Activated naive CD8-positive, alpha-beta T cell treated with anti-CD3 and anti-CD28 coated beads, Interleukin-2, amount 10 ng/mL, durations not matched to agents 7 days and 5 days (primary cell): ENCODE data around the gene KIF12. TPM values are rescaled to one million over a fixed set of nuclear protein-coding genes. Genes with fewer than 3 reads are reported as not detected.

Experiments used
- ATAC-seq: fragments of 150-1000 bp; cut with Tn5 transposase; one replicate; pipeline ENCODE4 v1.10.0; 2021; ENCODE audit warnings: low read depth, moderate library complexity
- POLR2A ChIA-PET: fragments of 350-600 bp; sonication (Branson Sonifier 250); formaldehyde crosslinking; loops from one replicate; lab custom pipeline; 2021; ENCODE audit warnings: antibody characterized with exemption; lab: Charles Lee
- DNase-seq: peaks from one replicate; pipeline ENCODE4 v3.0.0; 2021
- H3K27ac Mint-ChIP-seq: one replicate; pipeline ENCODE4 v1.8.0; 2022; ENCODE audit warnings: mild to moderate bottlenecking, mixed read lengths
- H3K27me3 Mint-ChIP-seq: one replicate; pipeline ENCODE4 v1.8.0; 2022; ENCODE audit warnings: mild to moderate bottlenecking, moderate library complexity, mixed read lengths
- H3K36me3 Mint-ChIP-seq: one replicate; pipeline ENCODE4 v1.8.0; 2021; ENCODE audit warnings: mild to moderate bottlenecking, mixed read lengths
- H3K4me1 Mint-ChIP-seq: one replicate; pipeline ENCODE4 v1.8.0; 2021; ENCODE audit warnings: mixed read lengths
- H3K4me3 Mint-ChIP-seq: one replicate; pipeline ENCODE4 v1.8.0; 2022; ENCODE audit warnings: mild to moderate bottlenecking, moderate library complexity, mixed read lengths
- H3K9me3 Mint-ChIP-seq: one replicate; pipeline ENCODE4 v1.8.0; 2021; ENCODE audit warnings: mixed read lengths
- total RNA-seq, 2 experiments: library from RNA; stranded (reverse); gene quantifications; one replicate each; pipeline ENCODE4 v1.2.3, GENCODE V29; 2021

KIF12 gene
- total RNA-seq, 2 experiments from 2014 or later, result not detected

DNA sequence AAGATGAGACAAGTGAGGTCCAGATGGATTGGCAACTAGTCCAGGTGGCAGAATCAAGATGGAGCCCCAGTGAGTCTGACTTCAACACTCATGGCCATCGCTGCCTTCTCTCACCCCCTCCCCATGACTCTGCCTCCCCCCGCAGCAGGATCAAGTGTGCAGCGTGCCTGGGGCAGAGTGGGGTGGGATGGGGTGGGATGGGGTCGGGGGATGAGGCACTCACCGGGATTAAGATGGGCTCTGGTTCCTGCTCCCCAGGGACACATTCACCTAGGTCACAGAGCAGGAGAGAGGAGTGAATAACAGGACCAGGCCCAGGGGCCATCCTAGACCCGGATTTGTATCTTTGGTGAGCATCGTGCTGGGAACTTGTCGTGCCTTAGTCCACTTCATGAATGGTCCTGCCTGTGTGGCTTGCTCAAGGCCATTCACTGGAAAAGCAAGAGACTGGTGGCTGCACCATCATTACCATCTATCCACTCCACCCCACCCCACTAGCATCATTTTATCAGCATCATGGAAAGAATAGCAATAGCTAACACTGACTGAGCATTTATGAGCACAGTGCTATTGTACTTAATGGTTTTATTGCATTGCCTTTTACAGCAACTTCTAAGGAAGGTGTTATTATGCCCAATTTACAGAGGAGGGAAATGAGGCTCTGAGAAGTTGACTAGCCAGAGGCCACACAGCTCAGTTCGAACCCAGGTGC lies 29.5 kb downstream of the KIF12 start:
- Mint-ChIP-seq H3K9me3 (no peaks in the 10 kb centered on the region), H3K4me3 (no peak overlapping the region), H3K4me1 (no peaks in the 10 kb centered on the region), H3K36me3 (no peaks in the 10 kb centered on the region), H3K27ac (no peak overlapping the region), H3K27me3 (peaks cover 5% of the 10 kb centered on the region)
- ATAC-seq, result no peak
- DNase-seq, result no peak
- POLR2A ChIA-PET, result no interaction called here

DNA sequence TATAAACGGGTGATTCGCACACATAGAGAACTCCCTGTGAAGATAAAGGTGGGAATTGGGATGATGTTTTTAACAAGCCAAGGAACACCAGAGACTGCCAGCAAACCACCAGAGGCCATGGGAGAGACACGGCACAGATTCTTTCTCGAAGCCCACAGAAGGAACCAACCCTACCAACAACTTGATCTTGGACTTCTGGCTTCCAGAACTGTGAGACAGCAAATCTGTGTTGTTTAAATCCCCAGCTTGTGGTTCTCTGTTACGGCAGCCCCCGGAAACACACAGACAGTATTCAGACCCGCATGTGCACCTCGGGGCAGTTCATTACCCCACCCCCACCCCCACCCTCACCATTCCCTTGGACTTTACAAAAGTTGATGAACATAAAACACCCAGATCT lies 33.8 kb downstream of the KIF12 start:
- Mint-ChIP-seq H3K27me3 (peaks cover 18% of the 10 kb centered on the region), H3K4me1 (no peaks in the 10 kb centered on the region), H3K4me3 (no peak overlapping the region), H3K9me3 (no peaks in the 10 kb centered on the region), H3K36me3 (no peaks in the 10 kb centered on the region), H3K27ac (no peak overlapping the region)
- DNase-seq, result no peak
- ATAC-seq, result no peak
- POLR2A ChIA-PET, result no interaction called here

DNA sequence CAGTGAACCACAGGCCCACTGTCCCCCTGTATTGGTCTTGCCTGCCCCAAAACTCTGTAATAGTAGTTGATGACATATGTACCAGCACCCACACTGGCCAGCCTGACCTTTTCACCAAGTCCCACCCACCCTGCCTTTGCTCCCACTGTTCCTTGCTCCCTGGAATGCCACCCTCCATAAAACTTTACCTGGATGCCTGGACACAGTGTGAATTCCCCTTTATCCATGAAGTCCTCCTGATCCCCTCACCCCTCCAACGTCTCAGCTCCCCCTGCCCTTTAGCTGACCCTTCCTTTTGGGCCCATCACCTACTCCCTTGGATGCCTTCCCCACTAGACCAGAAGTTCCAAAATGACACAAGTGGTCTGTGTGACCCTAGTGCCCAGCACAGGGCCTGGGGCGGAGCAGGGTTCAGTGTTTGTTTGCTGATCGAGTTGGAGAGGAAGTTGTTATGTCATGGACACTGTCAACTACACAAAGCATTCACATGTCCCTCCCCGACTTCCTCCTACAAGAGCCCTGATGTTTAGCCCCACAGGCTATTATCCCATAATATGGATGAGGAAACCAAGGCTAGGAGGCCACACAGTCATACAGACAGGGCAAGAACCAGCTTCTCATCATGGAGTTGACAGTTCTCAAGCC lies 37.1 kb downstream of the KIF12 start:
- Mint-ChIP-seq H3K27me3 (peaks cover 18% of the 10 kb centered on the region), H3K4me3 (no peak overlapping the region), H3K27ac (no peak overlapping the region), H3K36me3 (no peaks in the 10 kb centered on the region), H3K4me1 (no peaks in the 10 kb centered on the region), H3K9me3 (no peaks in the 10 kb centered on the region)
- POLR2A ChIA-PET, result no interaction called here
- DNase-seq (no peak), ATAC-seq (no peak)

DNA sequence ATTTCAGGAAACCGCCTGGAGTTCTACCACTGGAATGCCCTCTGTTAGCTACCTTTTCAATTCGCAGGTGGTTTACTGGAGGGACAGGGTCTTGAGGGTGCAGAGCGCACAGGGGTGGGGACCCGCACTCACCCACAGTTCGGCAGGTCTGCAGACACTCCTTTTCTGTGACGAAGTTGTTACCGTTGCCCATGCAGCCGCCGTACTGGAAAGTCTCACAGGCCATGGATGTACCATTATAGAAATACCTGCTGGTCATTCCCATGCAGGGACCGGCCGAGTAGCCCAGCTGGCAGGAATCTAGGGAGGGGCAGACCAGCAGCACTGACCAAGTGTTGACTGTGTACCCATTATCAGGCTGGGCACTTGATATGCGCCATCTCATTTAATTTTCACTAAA lies 37.8 kb downstream of the KIF12 start:
- DNase-seq, result no peak
- no peaks in the 10 kb centered on the region for H3K9me3 Mint-ChIP-seq
- H3K27ac Mint-ChIP-seq, result no peak overlapping the region
- POLR2A ChIA-PET, result no interaction called here
- no peaks in the 10 kb centered on the region for H3K36me3 Mint-ChIP-seq
- H3K4me1 Mint-ChIP-seq, result no peaks in the 10 kb centered on the region
- no peak for ATAC-seq
- peaks cover 16% of the 10 kb centered on the region for H3K27me3 Mint-ChIP-seq
- H3K4me3 Mint-ChIP-seq, result no peak overlapping the region

DNA sequence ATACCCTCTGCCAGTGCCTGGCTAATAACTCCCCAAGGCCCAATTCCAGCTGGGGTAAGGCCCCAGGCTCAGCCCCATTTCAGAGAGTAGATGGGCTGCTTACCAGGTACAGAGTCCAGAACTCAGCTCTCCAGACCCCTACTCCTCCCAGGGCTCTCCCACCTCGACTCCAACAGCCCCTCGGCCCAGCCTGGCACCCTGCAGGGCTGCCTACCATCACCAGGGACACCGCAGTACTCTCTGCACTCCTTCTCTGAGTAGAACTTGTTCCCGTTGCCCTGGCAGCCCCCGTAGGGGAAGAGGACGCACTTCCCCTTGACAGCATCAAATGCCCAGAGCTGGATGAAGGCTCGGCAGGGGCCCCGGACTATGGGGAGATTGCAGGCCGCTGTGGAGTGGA lies 38.4 kb downstream of the KIF12 start:
- ATAC-seq, result no peak
- no peak for DNase-seq
- H3K9me3 Mint-ChIP-seq, result no peaks in the 10 kb centered on the region
- H3K27ac Mint-ChIP-seq, result no peak overlapping the region
- no peak overlapping the region for H3K4me3 Mint-ChIP-seq
- H3K4me1 Mint-ChIP-seq, result no peaks in the 10 kb centered on the region
- POLR2A ChIA-PET, result no interaction called here
- H3K36me3 Mint-ChIP-seq, result no peaks in the 10 kb centered on the region
- H3K27me3 Mint-ChIP-seq, result peaks cover 16% of the 10 kb centered on the region

DNA sequence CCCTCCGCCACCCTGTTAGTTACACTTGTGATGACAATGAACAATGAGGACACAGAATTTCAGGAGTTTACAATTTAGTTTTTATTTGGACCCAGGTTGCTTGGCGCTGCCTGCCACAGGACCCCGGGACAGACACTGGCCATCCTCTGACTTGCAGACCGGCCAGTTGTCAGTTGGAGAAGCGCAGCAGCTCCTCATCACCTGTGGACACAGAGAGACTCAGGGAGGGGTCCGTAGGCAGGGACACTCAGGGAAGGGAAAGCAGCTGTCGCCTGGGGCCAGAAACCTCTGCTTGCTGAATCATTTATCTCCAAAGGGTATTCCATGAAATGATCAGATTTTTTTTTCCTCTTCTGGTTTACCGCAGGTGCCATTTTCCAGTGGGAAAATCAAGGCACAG lies 39.0 kb downstream of the KIF12 start:
- H3K4me3 Mint-ChIP-seq, result no peak overlapping the region
- H3K4me1 Mint-ChIP-seq, result no peaks in the 10 kb centered on the region
- ATAC-seq, result no peak
- no peak overlapping the region for H3K27ac Mint-ChIP-seq
- peaks cover 16% of the 10 kb centered on the region for H3K27me3 Mint-ChIP-seq
- DNase-seq, result no peak
- H3K9me3 Mint-ChIP-seq, result no peaks in the 10 kb centered on the region
- POLR2A ChIA-PET, result no interaction called here
- no peaks in the 10 kb centered on the region for H3K36me3 Mint-ChIP-seq

DNA sequence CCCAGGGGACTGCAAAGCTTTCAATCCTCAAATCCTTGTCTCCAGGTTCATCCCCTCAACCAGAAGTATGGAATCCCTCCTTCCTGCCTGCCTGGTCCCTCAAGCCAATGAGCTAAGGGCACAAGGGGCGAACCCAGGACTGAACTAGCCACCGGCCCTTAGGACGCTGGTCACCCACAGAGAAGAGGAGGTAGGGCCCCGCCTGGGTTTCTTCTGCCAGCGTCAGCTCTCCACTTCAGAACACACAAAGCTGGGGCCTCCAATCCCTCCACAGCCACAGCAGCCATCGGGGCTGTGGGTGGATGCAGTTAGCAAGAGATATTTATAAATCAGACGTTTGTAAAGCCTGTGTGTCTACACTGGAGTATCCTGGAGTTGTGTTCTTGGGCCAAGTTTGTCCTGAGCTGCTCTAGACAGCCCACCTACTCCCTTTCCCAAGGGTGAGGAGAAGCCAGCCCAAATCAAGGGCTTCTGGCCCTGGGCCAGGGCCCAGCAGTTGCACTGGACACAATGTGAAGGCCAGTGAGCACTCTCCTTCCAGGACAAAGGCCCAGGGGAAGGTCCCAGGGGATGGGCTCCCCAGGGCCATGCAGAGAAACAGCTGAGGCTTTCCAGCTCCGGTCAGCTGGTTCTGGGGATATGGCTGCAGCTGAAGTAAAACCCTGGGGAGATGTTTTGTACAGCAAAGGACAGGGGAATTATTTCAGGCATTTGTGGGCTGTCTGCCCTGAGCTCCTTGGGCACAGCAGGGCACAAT lies 39.9 kb downstream of the KIF12 start:
- Mint-ChIP-seq H3K27ac (no peak overlapping the region), H3K9me3 (no peaks in the 10 kb centered on the region), H3K36me3 (no peaks in the 10 kb centered on the region), H3K27me3 (peaks cover 13% of the 10 kb centered on the region), H3K4me3 (no peak overlapping the region), H3K4me1 (no peaks in the 10 kb centered on the region)
- DNase-seq (no peak), ATAC-seq (no peak)
- POLR2A ChIA-PET, result no interaction called here

DNA sequence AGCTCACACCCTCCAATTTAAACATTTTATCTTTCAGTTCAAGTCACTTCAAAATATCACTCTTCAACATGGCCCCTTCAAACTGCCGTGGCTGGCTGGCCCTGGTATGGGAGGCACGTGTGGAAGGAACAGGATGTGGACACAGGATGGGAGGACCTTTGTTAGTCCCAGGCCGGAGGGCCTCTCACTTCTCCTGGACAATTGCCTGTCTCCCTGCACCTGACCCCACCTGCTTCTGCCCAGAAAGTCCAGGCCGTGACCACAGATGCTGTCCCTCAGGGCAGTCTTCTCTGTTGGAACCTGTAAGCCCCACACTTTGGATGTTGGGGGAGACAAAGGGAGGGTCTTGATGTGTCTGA lies 40.4 kb downstream of the KIF12 start:
- no peaks in the 10 kb centered on the region for H3K9me3 Mint-ChIP-seq
- H3K36me3 Mint-ChIP-seq, result no peaks in the 10 kb centered on the region
- H3K27ac Mint-ChIP-seq, result no peak overlapping the region
- POLR2A ChIA-PET, result interaction anchor here (0.6 kb wide), 1 partner anchor 1009 kb away, joined by 3 read pairs; no protein-coding TSS in a partner anchor
- no peak overlapping the region for H3K4me3 Mint-ChIP-seq
- H3K27me3 Mint-ChIP-seq, result peaks cover 9% of the 10 kb centered on the region
- no peaks in the 10 kb centered on the region for H3K4me1 Mint-ChIP-seq
- no peak for DNase-seq
- no peak for ATAC-seq

DNA sequence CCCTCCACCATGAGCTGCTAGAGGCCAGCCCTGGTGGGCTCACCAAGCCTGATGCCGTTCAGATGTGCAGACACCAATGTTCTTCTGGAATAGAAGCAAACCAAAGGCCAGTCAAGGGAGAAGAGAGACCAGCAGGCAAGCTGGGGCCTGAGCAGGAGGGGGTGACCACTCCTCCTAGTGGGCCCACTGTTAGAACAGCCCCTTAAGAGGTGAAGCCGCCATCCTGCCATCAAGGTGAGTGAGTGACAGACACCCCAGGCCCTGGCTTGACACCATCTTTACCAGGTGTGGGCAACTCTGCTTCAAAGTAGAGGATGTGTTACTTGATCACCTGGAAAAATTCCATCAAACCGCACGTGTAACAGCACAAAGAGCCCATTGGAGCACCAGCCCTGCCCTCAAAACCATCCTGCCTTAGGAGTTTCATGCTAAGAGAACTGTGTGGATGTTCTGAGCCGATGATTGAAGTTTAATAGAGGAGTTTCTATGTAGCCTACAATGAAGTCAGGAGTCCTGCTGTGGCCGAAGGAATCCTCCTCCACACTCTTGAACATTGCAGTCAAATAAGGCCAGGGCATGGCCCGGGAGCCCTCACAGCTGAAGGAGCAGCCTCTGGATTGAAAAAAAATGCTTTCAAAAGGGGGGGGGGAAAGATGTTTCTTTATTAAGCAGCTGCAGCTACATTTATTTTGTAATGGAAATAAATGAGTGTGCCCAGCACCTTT lies 41.8 kb downstream of the KIF12 start:
- Mint-ChIP-seq H3K9me3 (no peaks in the 10 kb centered on the region), H3K4me1 (no peaks in the 10 kb centered on the region), H3K27me3 (no peaks in the 10 kb centered on the region), H3K27ac (no peak overlapping the region), H3K4me3 (no peak overlapping the region), H3K36me3 (no peaks in the 10 kb centered on the region)
- DNase-seq, result no peak
- no peak for ATAC-seq
- POLR2A ChIA-PET, result interaction anchor here (0.6 kb wide), 1 partner anchor 382 kb away, joined by 3 read pairs; no protein-coding TSS in a partner anchor

DNA sequence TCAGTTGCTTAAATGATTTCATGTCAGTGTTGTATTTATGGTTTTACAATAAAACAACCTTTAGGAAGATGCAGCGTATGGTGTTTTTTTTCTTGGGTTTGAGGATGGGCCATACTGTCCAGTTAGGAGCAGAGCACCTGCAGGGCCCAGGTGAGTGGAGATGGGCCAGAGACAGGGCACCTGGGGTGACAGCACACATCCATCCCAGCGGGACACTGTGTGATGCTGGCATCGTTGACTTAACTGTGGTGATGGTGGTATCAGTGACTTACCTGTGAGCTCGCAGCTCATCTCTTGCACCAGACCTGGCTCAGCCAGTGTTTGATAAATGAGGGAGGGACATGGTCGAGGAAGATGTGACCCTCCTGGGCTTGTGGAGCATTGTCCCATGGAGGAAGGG lies 42.6 kb downstream of the KIF12 start:
- Mint-ChIP-seq H3K36me3 (no peaks in the 10 kb centered on the region), H3K27me3 (no peaks in the 10 kb centered on the region), H3K4me3 (no peak overlapping the region), H3K9me3 (no peaks in the 10 kb centered on the region), H3K27ac (no peak overlapping the region), H3K4me1 (no peaks in the 10 kb centered on the region)
- DNase-seq (no peak), ATAC-seq (no peak)
- POLR2A ChIA-PET, result no interaction called here

DNA sequence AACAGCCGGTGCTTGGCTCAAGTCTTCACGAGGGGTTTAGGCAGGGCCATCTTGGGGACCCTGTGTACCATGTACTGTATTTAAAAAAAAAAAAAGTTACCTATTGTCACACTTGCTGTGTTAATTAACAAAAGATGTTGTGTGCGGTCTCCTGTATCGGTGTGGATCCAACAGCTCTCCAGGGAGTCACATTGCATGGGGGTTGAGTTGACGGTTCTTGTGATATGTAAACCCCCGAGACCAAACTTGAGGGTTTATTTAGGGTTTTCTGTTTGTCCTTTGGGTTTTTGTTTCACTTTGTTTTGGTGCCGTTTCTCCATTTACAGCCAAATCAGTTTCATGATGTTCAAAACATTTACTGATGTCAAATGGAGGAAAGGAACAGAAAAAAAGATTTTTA lies 43.2 kb downstream of the KIF12 start:
- no peaks in the 10 kb centered on the region for H3K4me1 Mint-ChIP-seq
- H3K36me3 Mint-ChIP-seq, result no peaks in the 10 kb centered on the region
- no peaks in the 10 kb centered on the region for H3K27me3 Mint-ChIP-seq
- H3K9me3 Mint-ChIP-seq, result no peaks in the 10 kb centered on the region
- H3K27ac Mint-ChIP-seq, result no peak overlapping the region
- POLR2A ChIA-PET, result no interaction called here
- no peak for ATAC-seq
- no peak overlapping the region for H3K4me3 Mint-ChIP-seq
- DNase-seq, result no peak

DNA sequence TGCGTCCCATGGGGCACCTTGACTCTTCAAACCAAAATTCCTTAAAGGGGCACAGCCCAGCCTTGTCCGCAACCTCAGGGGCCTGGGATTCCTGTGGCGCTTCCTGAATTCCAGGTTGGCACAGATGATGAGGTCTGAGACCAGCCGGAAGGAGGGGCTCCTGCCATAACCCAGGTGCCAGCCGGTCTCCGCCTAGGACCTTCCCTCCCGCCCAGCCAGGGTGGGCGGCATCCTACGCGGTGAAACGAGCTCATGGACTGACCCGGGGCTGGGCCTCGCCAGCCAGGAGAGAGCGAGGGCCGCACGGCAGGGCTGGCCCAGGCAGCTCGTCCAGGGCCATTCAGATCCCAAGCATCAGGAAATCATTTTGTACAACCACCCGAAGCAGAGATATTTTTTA lies 44.0 kb downstream of the KIF12 start:
- no peak overlapping the region for H3K4me3 Mint-ChIP-seq
- H3K4me1 Mint-ChIP-seq, result no peaks in the 10 kb centered on the region
- no peak overlapping the region for H3K27ac Mint-ChIP-seq
- no peaks in the 10 kb centered on the region for H3K9me3 Mint-ChIP-seq
- ATAC-seq, result no peak
- H3K27me3 Mint-ChIP-seq, result no peaks in the 10 kb centered on the region
- POLR2A ChIA-PET, result no interaction called here
- no peak for DNase-seq
- no peaks in the 10 kb centered on the region for H3K36me3 Mint-ChIP-seq

DNA sequence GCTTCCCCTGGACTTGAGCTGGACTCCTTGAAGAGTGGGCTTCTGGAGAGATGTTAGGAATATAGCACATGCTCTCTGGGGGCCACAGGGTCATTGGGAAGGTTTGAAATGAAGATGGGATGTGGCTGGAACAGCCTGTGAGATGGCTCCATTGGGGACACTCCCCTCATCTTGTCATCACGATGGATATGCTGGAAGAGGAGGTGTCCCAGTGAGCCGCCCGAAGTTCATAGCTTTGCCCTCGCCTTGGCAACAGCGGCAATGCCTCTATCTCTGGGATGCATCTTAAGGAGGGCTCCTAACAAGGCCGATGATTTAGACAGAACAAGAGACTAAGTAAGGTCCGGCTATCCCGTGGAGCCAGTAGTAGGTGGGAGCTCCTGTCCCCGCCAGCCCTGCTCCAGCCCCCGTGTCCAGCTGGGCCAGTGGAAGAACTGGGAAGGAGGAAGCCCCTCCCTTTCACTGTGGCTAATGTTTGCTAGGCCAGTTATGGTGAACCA lies 44.9 kb downstream of the KIF12 start:
- POLR2A ChIA-PET, result no interaction called here
- H3K4me3 Mint-ChIP-seq, result no peak overlapping the region
- no peaks in the 10 kb centered on the region for H3K4me1 Mint-ChIP-seq
- no peak overlapping the region for H3K27ac Mint-ChIP-seq
- ATAC-seq (no peak), DNase-seq (no peak)
- H3K9me3 Mint-ChIP-seq, result no peaks in the 10 kb centered on the region
- H3K36me3 Mint-ChIP-seq, result no peaks in the 10 kb centered on the region
- no peaks in the 10 kb centered on the region for H3K27me3 Mint-ChIP-seq
